Esophagus muscularis mucosa (tissue), 4 donors: ENCODE results near the gene CHN1. TPM values are rescaled to one million over a fixed set of nuclear protein-coding genes. Genes with fewer than 3 reads are reported as not detected.

Experiments
- DNase-seq: peaks from one replicate; pipeline ENCODE4 v3.0.0-alpha.2; 2017; ENCODE audit errors: extremely low spot score
- H3K27ac ChIP-seq, 4 donors: fragments of 200-600 bp; sonication (generic); replicated peaks in 1 of 4; 1 replicate in 3 of 4; 2 replicates in 1 of 4; pipeline ENCODE4 v1.5.1; 2016 to 2019; ENCODE audit warnings: mild to moderate bottlenecking in 1 of 4
- H3K27me3 ChIP-seq, 4 donors: fragments of 200-600 bp; sonication (generic); one replicate each; pipeline versions ENCODE4 v1.5.1 to v1.6.0; 2016 to 2019
- H3K36me3 ChIP-seq, 4 donors: fragments of 200-600 bp; sonication (generic); one replicate each; pipeline ENCODE4 v1.5.1; 2016 to 2019
- H3K4me1 ChIP-seq, 4 donors: fragments of 200-600 bp; sonication (generic); one replicate each; pipeline ENCODE4 v1.5.1; 2016 to 2019
- H3K4me3 ChIP-seq, 4 donors: fragments of 200-600 bp; sonication (generic); 1 replicate in 2 of 4; 2 replicates in 2 of 4; pipeline ENCODE4 v1.5.1; 2016 to 2019; ENCODE audit warnings: mild to moderate bottlenecking in 4 of 4, moderate library complexity in 1 of 4
- H3K9me3 ChIP-seq, 4 donors: fragments of 200-600 bp; sonication (generic); 1 replicate in 3 of 4; 2 replicates in 1 of 4; pipeline ENCODE4 v1.5.1; 2016 to 2019
- CTCF ChIP-seq, 3 experiments: fragments of 200-600 bp in 2 of 3; fragments of 450-650 bp in 1 of 3; sonication (generic) in 2 of 3; IDR thresholded peaks; one replicate each; pipeline ENCODE4 v1.5.1; 2017 to 2019; ENCODE audit warnings: antibody characterized with exemption in 3 of 3, mild to moderate bottlenecking in 2 of 3, moderate library complexity in 1 of 3
- EP300 ChIP-seq: sonication (generic); formaldehyde crosslinking; IDR thresholded peaks from one replicate; pipeline ENCODE4 v1.6.1; 2017; ENCODE audit warnings: antibody characterized with exemption
- POLR2A ChIP-seq: fragments of 450-650 bp; IDR thresholded peaks from one replicate; pipeline ENCODE4 v1.6.1; 2017; ENCODE audit warnings: antibody characterized with exemption, moderate library complexity, mild to moderate bottlenecking, low read depth
- POLR2AphosphoS5 ChIP-seq, 2 donors: sonication (generic); formaldehyde crosslinking; IDR thresholded peaks; one replicate each; pipeline ENCODE4 v1.6.1; 2017; ENCODE audit warnings: antibody characterized with exemption in 2 of 2
- WGBS: methylation state at CpG from one replicate; pipeline ENCODE4 v1.1.5; 2018; 5-methylcytosine and 5-hydroxymethylcytosine counted together
- intact Hi-C: fragments of 100-400 bp; cut with DNase I; formaldehyde crosslinking; loops from one replicate; pipeline ENCODE4 v1.15.1; 2023
- total RNA-seq, 4 donors: library from RNA; depleted of rRNA; stranded (reverse); fragments of >200 nt; gene quantifications; one replicate each; pipeline versions ENCODE4 v1.1.0 to v1.2.1, GENCODE V29; 2016

CHN1 gene
- total RNA-seq, 4 donors from 2014 or later: 23.2 to 32.3 (median 29.8) TPM

GRCh38 chr2:174805803-174806202 is 199.4 kb downstream of the CHN1 start:
- intact Hi-C loops: no loop called here
- Histone ChIP-seq H3K27me3 (no peaks in the 10 kb centered on the region), H3K27ac (no peak overlapping the region), H3K9me3 (no peaks in the 10 kb centered on the region), H3K4me3 (no peak overlapping the region), H3K4me1 (peaks cover 0 to 6% (median 2%) of the 10 kb centered on the region in 4 donors), H3K36me3 (peaks cover under 1 to 17% (median 10%) of the 10 kb centered on the region in 4 donors)
- DNase-seq: no peak
- WGBS: 73% methylated on average over 1 of the region's 1 CpG
- TF ChIP-seq POLR2AphosphoS5 (IDR thresholded peaks at IDR 0.05) (no peak), POLR2A (no peak)

DNA sequence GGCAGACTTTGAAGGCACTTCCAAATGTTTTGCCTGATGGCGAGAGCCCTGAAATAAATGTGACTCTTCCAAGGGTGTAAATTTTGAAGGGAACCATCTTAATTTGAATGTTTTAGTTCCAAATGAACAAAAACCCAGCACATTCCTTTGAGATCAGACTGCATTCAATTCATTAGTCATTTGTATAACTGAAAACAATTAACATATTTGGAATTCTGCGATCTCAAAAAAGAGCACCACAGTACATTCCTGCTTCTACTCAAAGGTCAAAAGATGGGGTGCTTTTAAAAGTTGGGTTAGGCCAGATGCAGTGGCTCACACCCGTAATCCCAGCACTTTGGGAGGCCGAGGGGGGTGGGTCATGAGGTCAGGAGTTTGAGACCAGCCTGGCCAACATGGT is 202.7 kb downstream of the CHN1 start:
- WGBS: 93% methylated on average over 4 of the region's 4 CpGs
- Histone ChIP-seq H3K4me1 (peaks cover 0 to 10% (median 2%) of the 10 kb centered on the region in 4 donors), H3K4me3 (no peak overlapping the region), H3K36me3 (peaks cover 0 to 15% (median 7%) of the 10 kb centered on the region in 4 donors), H3K27me3 (no peaks in the 10 kb centered on the region), H3K9me3 (no peaks in the 10 kb centered on the region), H3K27ac (no peak overlapping the region)
- no peak for DNase-seq
- TF ChIP-seq POLR2AphosphoS5 (IDR thresholded peaks at IDR 0.05) (no peak), EP300 (no peak), POLR2A (no peak), CTCF (IDR thresholded peaks at IDR 0.05) (no peak)
- intact Hi-C loops: no loop called here

GRCh38 chr2:174800436-174801205 is 204.6 kb downstream of the CHN1 start:
- H3K4me1 ChIP-seq: peaks cover 0 to 5% (median 0%) of the 10 kb centered on the region in 4 donors
- intact Hi-C loops: no loop called here
- peaks cover 0 to 15% (median 7%) of the 10 kb centered on the region in 4 donors for H3K36me3 ChIP-seq
- no peak for TF ChIP-seq EP300
- no peak for TF ChIP-seq CTCF (IDR thresholded peaks at IDR 0.05)
- TF ChIP-seq POLR2AphosphoS5 (IDR thresholded peaks at IDR 0.05): no peak
- TF ChIP-seq POLR2A: no peak
- no peak overlapping the region for H3K4me3 ChIP-seq
- WGBS: 77% methylated on average over 8 of the region's 8 CpGs
- DNase-seq: no peak
- H3K27ac ChIP-seq: no peak overlapping the region
- H3K9me3 ChIP-seq: no peaks in the 10 kb centered on the region
- no peaks in the 10 kb centered on the region for H3K27me3 ChIP-seq

DNA sequence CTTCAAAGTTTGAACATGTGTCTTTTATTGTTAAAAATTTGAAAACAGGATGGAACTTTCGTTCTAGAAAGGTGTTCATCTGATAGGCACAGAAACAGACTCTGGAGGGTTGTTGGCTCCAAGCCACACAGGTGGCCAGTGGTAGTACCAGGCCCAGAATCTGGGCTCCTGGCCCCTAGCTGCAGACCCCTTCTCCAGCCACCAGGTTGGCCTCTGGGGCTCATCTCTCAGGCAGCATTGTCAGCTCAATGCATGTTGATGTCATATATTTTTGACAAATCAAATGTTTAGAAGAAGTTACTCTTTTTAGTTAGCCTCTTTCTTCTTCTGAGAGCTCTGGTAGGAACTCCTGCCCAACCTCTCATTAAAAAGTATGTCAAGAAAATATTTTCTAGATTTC is 206.4 kb downstream of the CHN1 start:
- intact Hi-C loops: no loop called here

More for the DNA sequence above, 206.4 kb downstream of the CHN1 start:
- Histone ChIP-seq H3K27ac (no peak overlapping the region), H3K4me1 (peaks cover 0 to 5% (median 0%) of the 10 kb centered on the region in 4 donors), H3K9me3 (no peaks in the 10 kb centered on the region), H3K4me3 (no peak overlapping the region), H3K27me3 (no peaks in the 10 kb centered on the region), H3K36me3 (peaks cover 0 to 15% (median 7%) of the 10 kb centered on the region in 4 donors)
- no peak for TF ChIP-seq POLR2AphosphoS5 (IDR thresholded peaks at IDR 0.05)
- TF ChIP-seq CTCF (IDR thresholded peaks at IDR 0.05): no peak
- no peak for TF ChIP-seq POLR2A
- no peak for TF ChIP-seq EP300
- WGBS: 95% methylated on average over 1 of the region's 1 CpG
- DNase-seq: no peak
